HG03060 (cell line): ENCODE measurements around the gene RC3H1.
"Not testable (repeated sequence)": the region's sequence is repeated elsewhere in the genome, so short reads cannot be mapped to it uniquely, and the experiment has no call there.

ENCODE experiments used
- ATAC-seq: cut with Tn5 transposase; IDR thresholded peaks from one replicate; pipeline ENCODE4 v1.9.1; 2021; ENCODE audit warnings: low read depth, moderate number of reproducible peaks; ENCODE audit not compliant: unreplicated experiment

The RC3H1 gene

GRCh38 chr1:174022080-174022975 lies at the start of gene RC3H1:
TSS of gene RC3H1 (minus strand) at chr1:174022357. CDS start at chr1:173992985, 29,372 bp downstream.
- ATAC-seq: peak; percentile 46

- no peak for ATAC-seq
Measured at GRCh38 chr1:174070614-174071013, 48.5 kb upstream of the RC3H1 start.

- ATAC-seq: no peak
Measured at GRCh38 chr1:174068000-174068399, 45.8 kb upstream of the RC3H1 start.

GRCh38 chr1:174060090-174060489 lies 37.9 kb upstream of the RC3H1 start:
- no peak for ATAC-seq

- ATAC-seq: no peak
Measured at GRCh38 chr1:174058624-174059023, 36.5 kb upstream of the RC3H1 start.

- ATAC-seq: not testable (repeated sequence)
Measured at GRCh38 chr1:174056609-174057008, 34.5 kb upstream of the RC3H1 start.

- ATAC-seq: not testable (repeated sequence)
Measured at GRCh38 chr1:174055797-174056196, 33.6 kb upstream of the RC3H1 start.

- no peak for ATAC-seq
Measured at GRCh38 chr1:174053826-174054225, 31.7 kb upstream of the RC3H1 start.

- ATAC-seq: no peak
Measured at GRCh38 chr1:174052621-174053020, 30.5 kb upstream of the RC3H1 start.

GRCh38 chr1:174051956-174052355 lies 29.8 kb upstream of the RC3H1 start:
- ATAC-seq: no peak

- ATAC-seq: no peak
Measured at GRCh38 chr1:174049514-174049913, 27.4 kb upstream of the RC3H1 start.

- ATAC-seq: no peak
Measured at GRCh38 chr1:174044418-174045222, 22.5 kb upstream of the RC3H1 start.

- not testable (repeated sequence) for ATAC-seq
Measured at GRCh38 chr1:174042509-174042908, 20.4 kb upstream of the RC3H1 start.

- ATAC-seq: no peak
Measured at GRCh38 chr1:174041369-174041768, 19.2 kb upstream of the RC3H1 start.

GRCh38 chr1:174040387-174040786 lies 18.2 kb upstream of the RC3H1 start:
- no peak for ATAC-seq

- no peak for ATAC-seq
Measured at GRCh38 chr1:174039027-174039426, 16.9 kb upstream of the RC3H1 start.

- ATAC-seq: no peak
Measured at GRCh38 chr1:174036798-174037197, 14.6 kb upstream of the RC3H1 start.

GRCh38 chr1:174036204-174036603 lies 14.0 kb upstream of the RC3H1 start:
- ATAC-seq: no peak

GRCh38 chr1:174032671-174033222 lies 10.6 kb upstream of the RC3H1 start:
- no peak for ATAC-seq

GRCh38 chr1:174031099-174031498 lies 8.9 kb upstream of the RC3H1 start:
- ATAC-seq: no peak

- ATAC-seq: no peak
Measured at GRCh38 chr1:174028495-174028894, 6.3 kb upstream of the RC3H1 start.
